H1 (cell line): ENCODE measurements around the gene SCCPDH. TPM values are rescaled to one million over a fixed set of nuclear protein-coding genes. Genes with fewer than 3 reads are reported as not detected.

Experiments used
- CTCF ChIA-PET: fragments of 300-600 bp; sonication (Branson Sonifier 250); formaldehyde crosslinking; loops from one replicate; lab custom pipeline; 2021; ENCODE audit not compliant: partially characterized antibody; lab: Charles Lee
- POLR2A ChIA-PET: fragments of 300-600 bp; sonication (Branson Sonifier 250); formaldehyde crosslinking; loops from one replicate; lab custom pipeline; 2021; ENCODE audit warnings: inconsistent platforms; ENCODE audit not compliant: partially characterized antibody; lab: Charles Lee
- DNase-seq, 2 experiments: peaks; one replicate each; pipeline versions ENCODE4 v3.0.0 to v3.0.0-alpha.2; 2010 to 2022; ENCODE audit warnings: low spot score in 2 of 2, low read depth in 1 of 2, mixed read lengths in 1 of 2
- FAIRE-seq: peaks from 2 replicates; lab custom pipeline; 2011; peaks lifted over from hg19 to GRCh38; lab: Jason Lieb, UNC
- H2AFZ ChIP-seq: 2 replicates; pipeline ENCODE4 v1.8.1; 2012; ENCODE audit warnings: low read length, inconsistent platforms
- H2AK5ac ChIP-seq: 2 replicates; pipeline ENCODE4 v1.6.1; 2013; ENCODE audit warnings: low read depth, low read length
- H2BK120ac ChIP-seq: replicated peaks from 2 replicates; pipeline ENCODE3; 2013; ENCODE audit warnings: low read depth, low read length, inconsistent platforms
- H2BK12ac ChIP-seq: 2 replicates; pipeline ENCODE4 v1.6.1; 2013; ENCODE audit warnings: low read depth, low read length
- H2BK15ac ChIP-seq: 2 replicates; pipeline ENCODE4 v1.6.1; 2013; ENCODE audit warnings: low read length
- H2BK20ac ChIP-seq: 2 replicates; pipeline ENCODE4 v1.6.1; 2013; ENCODE audit warnings: low read length
- H2BK5ac ChIP-seq: 2 replicates; pipeline ENCODE4 v1.6.1; 2013; ENCODE audit warnings: low read depth, low read length
- H3K14ac ChIP-seq: 2 replicates; pipeline ENCODE4 v1.6.1; 2013; ENCODE audit warnings: inconsistent platforms; ENCODE audit not compliant: insufficient read length
- H3K18ac ChIP-seq: 2 replicates; pipeline ENCODE4 v1.6.1; 2013; ENCODE audit warnings: low read length; ENCODE audit errors: extremely low read depth
- H3K23ac ChIP-seq: 2 replicates; pipeline ENCODE4 v1.6.1; 2013; ENCODE audit warnings: inconsistent platforms; ENCODE audit not compliant: insufficient read length
- H3K23me2 ChIP-seq: 2 replicates; pipeline ENCODE4 v1.6.1; 2013; ENCODE audit warnings: low read depth, low read length
- H3K27ac ChIP-seq: 2 replicates; pipeline ENCODE4 v1.6.1; 2011; ENCODE audit warnings: low read depth, low read length, inconsistent platforms
- H3K27me3 ChIP-seq, 4 experiments: replicated peaks in 1 of 4; 1 replicate in 1 of 4; 2 replicates in 3 of 4; pipeline versions ENCODE4 v1.6.1 to v1.8.1; 2011 to 2013; ENCODE audit warnings: low read length in 3 of 4, mild to moderate bottlenecking in 3 of 4, inconsistent platforms in 2 of 4, mixed read lengths in 2 of 4, moderate library complexity in 1 of 4; ENCODE audit not compliant: control insufficient read depth in 3 of 4, insufficient read depth in 3 of 4; ENCODE audit errors: extremely low read depth in 1 of 4
- H3K36me3 ChIP-seq, 4 experiments: 2 replicates each; pipeline versions ENCODE4 v1.6.1 to v1.8.1; 2011 to 2013; ENCODE audit warnings: mild to moderate bottlenecking in 4 of 4, low read length in 3 of 4, moderate library complexity in 2 of 4, control low read depth in 1 of 4, inconsistent platforms in 1 of 4; ENCODE audit not compliant: insufficient read depth in 4 of 4, control insufficient read depth in 2 of 4
- H3K4ac ChIP-seq: replicated peaks from 2 replicates; pipeline ENCODE3; 2013; ENCODE audit warnings: low read length, low read depth, mixed read lengths, inconsistent platforms; ENCODE audit not compliant: insufficient read length
- H3K4me1 ChIP-seq, 4 experiments: replicated peaks in 1 of 4; 1 replicate in 1 of 4; 2 replicates in 3 of 4; pipeline versions ENCODE4 v1.6.1 to v1.8.1; 2011 to 2013; ENCODE audit warnings: low read length in 3 of 4, inconsistent platforms in 2 of 4, mixed read lengths in 1 of 4; ENCODE audit not compliant: insufficient read depth in 4 of 4, control insufficient read depth in 3 of 4
- H3K4me2 ChIP-seq, 2 experiments: 2 replicates each; pipeline versions ENCODE4 v1.6.1 to v1.8.1; 2011 to 2013; ENCODE audit warnings: low read depth in 2 of 2, low read length in 2 of 2, control low read depth in 1 of 2, inconsistent platforms in 1 of 2, mild to moderate bottlenecking in 1 of 2; ENCODE audit not compliant: insufficient read depth in 1 of 2
- H3K4me3 ChIP-seq, 4 experiments: fragments of 200-600, 300-600 bp in 1 of 4; sonication (generic), shearing (Covaris generic), sonication (Bioruptor Twin) in 1 of 4; 2 replicates each; pipeline versions ENCODE4 v1.5.1 to v1.8.1; 2011 to 2016; ENCODE audit warnings: low read length in 4 of 4, low read depth in 3 of 4, control low read depth in 2 of 4, inconsistent platforms in 2 of 4, mild to moderate bottlenecking in 2 of 4, mixed read lengths in 1 of 4, moderate library complexity in 1 of 4; ENCODE audit not compliant: insufficient read depth in 2 of 4; ENCODE audit errors: extremely low read depth in 1 of 4
- H3K56ac ChIP-seq: replicated peaks from 2 replicates; pipeline ENCODE3; 2013; ENCODE audit warnings: low read depth, mild to moderate bottlenecking, mixed read lengths, low read length, inconsistent platforms; ENCODE audit not compliant: insufficient read length
- H3K79me1 ChIP-seq: 2 replicates; pipeline ENCODE4 v1.6.1; 2013; ENCODE audit warnings: low read depth, low read length, control low read depth
- H3K79me2 ChIP-seq, 2 experiments: 2 replicates each; pipeline versions ENCODE4 v1.6.1 to v1.8.1; 2012 to 2013; ENCODE audit warnings: low read length in 2 of 2, mild to moderate bottlenecking in 2 of 2, inconsistent platforms in 1 of 2; ENCODE audit not compliant: insufficient read depth in 2 of 2, control insufficient read depth in 1 of 2
- H3K9ac ChIP-seq, 4 experiments: replicated peaks in 1 of 4; 1 replicate in 1 of 4; 2 replicates in 3 of 4; pipeline versions ENCODE4 v1.6.1 to v1.8.1; 2011 to 2013; ENCODE audit warnings: low read depth in 3 of 4, low read length in 3 of 4, control low read depth in 2 of 4, mild to moderate bottlenecking in 2 of 4, moderate library complexity in 2 of 4, inconsistent platforms in 1 of 4; ENCODE audit errors: extremely low read depth in 1 of 4
- H3K9me3 ChIP-seq, 2 experiments: 2 replicates each; pipeline versions ENCODE4 v1.6.1 to v1.8.1; 2012 to 2013; ENCODE audit warnings: mild to moderate bottlenecking in 2 of 2, moderate library complexity in 2 of 2, control low read depth in 1 of 2, inconsistent platforms in 1 of 2, low read depth in 1 of 2, low read length in 1 of 2, mixed read lengths in 1 of 2; ENCODE audit not compliant: insufficient read depth in 2 of 2
- H4K20me1 ChIP-seq, 2 experiments: replicated peaks in 1 of 2; 2 replicates each; pipeline versions ENCODE3 to v1.8.1; 2011 to 2013; ENCODE audit warnings: inconsistent platforms in 2 of 2, low read length in 2 of 2, mild to moderate bottlenecking in 1 of 2; ENCODE audit not compliant: insufficient read depth in 2 of 2, control insufficient read depth in 1 of 2
- H4K5ac ChIP-seq: 2 replicates; pipeline ENCODE4 v1.6.1; 2013; ENCODE audit warnings: low read length, low read depth, mixed read lengths, inconsistent platforms; ENCODE audit not compliant: insufficient read length
- H4K8ac ChIP-seq: 2 replicates; pipeline ENCODE4 v1.8.0; 2013; ENCODE audit warnings: mild to moderate bottlenecking, moderate library complexity, low read length, inconsistent platforms; ENCODE audit not compliant: insufficient read depth; ENCODE audit errors: extremely low read depth
- H4K91ac ChIP-seq: replicated peaks from 2 replicates; pipeline ENCODE3; 2013; ENCODE audit warnings: low read length, mixed read lengths, inconsistent platforms; ENCODE audit not compliant: insufficient read length
- MAFK ChIP-seq: IDR thresholded peaks from 2 replicates; pipeline ENCODE4 v1.6.1; 2012; ENCODE audit warnings: low read depth, mild to moderate bottlenecking, improper control_type of control experiment, low read length
- NRF1 ChIP-seq: IDR thresholded peaks from 2 replicates; pipeline ENCODE4 v1.6.1; 2011; ENCODE audit warnings: mild to moderate bottlenecking, low read depth, low read length, improper control_type of control experiment
- RNF2 ChIP-seq: fragments of 200-900, 300-1000 bp; sonication (generic); IDR thresholded peaks from 2 replicates; pipeline ENCODE4 v1.7.1; 2016; ENCODE audit warnings: borderline replicate concordance, low read depth, mild to moderate bottlenecking, antibody characterized with exemption, low read length; ENCODE audit not compliant: poor library complexity, severe bottlenecking; ENCODE audit errors: missing control alignments
- SP2 ChIP-seq: IDR thresholded peaks from 2 replicates; pipeline ENCODE4 v1.6.1; 2012; ENCODE audit warnings: mild to moderate bottlenecking, low read length, inconsistent platforms
- TAF7 ChIP-seq: optimal IDR thresholded peaks from 2 replicates; pipeline ENCODE3; 2011; ENCODE audit warnings: low read depth, mild to moderate bottlenecking, inconsistent platforms, low read length, moderate library complexity, borderline replicate concordance
- WGBS, 2 experiments: shearing (Covaris generic) in 1 of 2; methylation state at CpG; one replicate each; pipeline versions ENCODE4 v1.1.6 to v1.1.7; 2013 to 2015; ENCODE audit warnings: low lambda C conversion rate in 2 of 2, mixed read lengths in 2 of 2, inconsistent platforms in 1 of 2, low coverage in 1 of 2, missing lambda C conversion rate in 1 of 2; ENCODE audit not compliant: insufficient replicate concordance in 2 of 2, insufficient coverage in 1 of 2, insufficient read length in 1 of 2; ENCODE audit errors: extremely low coverage in 1 of 2, missing lambda C conversion rate in 1 of 2; 5-methylcytosine and 5-hydroxymethylcytosine counted together
- polyA plus RNA-seq, 7 experiments: library from polyadenylated mRNA; depleted of rRNA in 3 of 7; stranded (reverse) in 5 of 7; unstranded in 2 of 7; fragments of >200 nt in 5 of 7; fragments of 200-250 nt in 2 of 7; gene quantifications; 1 replicate in 5 of 7; 2 replicates in 1 of 7; 4 replicates in 1 of 7; pipeline versions ENCODE4 v1.2.1 to v1.2.3, GENCODE V29; 2011 to 2013; ENCODE audit warnings: missing spikeins in 2 of 7, mixed read lengths in 2 of 7
- total RNA-seq: library from RNA; stranded (reverse); fragmentation: NEBNext Ultra II Directional; extraction: Animal tissue kit (Norgen Biotek cat#: 25700); gene quantifications from 2 replicates; pipeline ENCODE4 v1.2.1, GENCODE V29; 2021

SCCPDH gene
- total and polyA plus RNA-seq, 2 of the 8 experiments (the other 6 are each of a cell fraction or from before 2014, with no cell fraction given) = 9.5 to 17.0 TPM

GRCh38 chr1:246755419-246755818 is 31.2 kb downstream of the SCCPDH start:
- Histone ChIP-seq H3K9ac (no peak overlapping the region), H4K91ac (no peak overlapping the region), H3K79me1 (no peaks in the 10 kb centered on the region), H3K23me2 (no peaks in the 10 kb centered on the region), H3K4me1 (peaks cover 0 to 2% (median 0%) of the 10 kb centered on the region in 4 experiments; a peak in 2 of 7 replicates), H3K56ac (no peak overlapping the region), H3K23ac (no peak overlapping the region), H3K9me3 (no peaks in the 10 kb centered on the region), H3K36me3 (no peaks in the 10 kb centered on the region), H4K8ac (no peak overlapping the region), H3K79me2 (no peaks in the 10 kb centered on the region), H3K18ac (no peak overlapping the region), H4K5ac (no peak overlapping the region), H3K4me2 (no peak overlapping the region), H2BK12ac (no peak overlapping the region), H2BK15ac (no peak overlapping the region), H2BK5ac (no peak overlapping the region), H2AK5ac (no peak overlapping the region), H2BK20ac (no peak overlapping the region), H2AFZ (no peak overlapping the region), H3K14ac (no peak overlapping the region), H3K4ac (no peak overlapping the region), H3K27me3 (no peaks in the 10 kb centered on the region), H2BK120ac (no peak overlapping the region), H4K20me1 (no peaks in the 10 kb centered on the region), H3K4me3 (no peak overlapping the region), H3K27ac (no peak overlapping the region)
- ChIA-PET POLR2A (no interaction called here), CTCF (interaction anchor here (0.6 to 3.2 kb wide), 8 partner anchors 11 to 259 kb away, joined by 3 to 12 read pairs (median 3); no protein-coding TSS in a partner anchor)
- 87% methylated on average over 8 of the region's 8 CpGs; no CpG with 5 or more reads in 1 of the 2 experiments for WGBS, 2 experiments
- FAIRE-seq (no peak), DNase-seq (no peak)
- TF ChIP-seq RNF2 (no peak), SP2 (no peak), NRF1 (no peak), MAFK (no peak), TAF7 (no peak)
